WTC11 (cell line): ENCODE results near the gene VPREB3. TPM values are rescaled to one million over a fixed set of nuclear protein-coding genes. Genes with fewer than 3 reads are reported as not detected.

Experiments
- ATAC-seq: fragments of 200-7000 bp; cut with Tn5 transposase; 2 replicates; pipeline ENCODE4 v1.10.0; 2021; ENCODE audit warnings: mild to moderate bottlenecking, moderate library complexity
- CTCF ChIA-PET: fragments of 300-600 bp; sonication (Branson Sonifier 250); formaldehyde crosslinking; loops from one replicate; lab custom pipeline; 2021; ENCODE audit warnings: antibody characterized with exemption; lab: Charles Lee
- POLR2A ChIA-PET: fragments of 350-600 bp; sonication (Branson Sonifier 250); formaldehyde crosslinking; loops from one replicate; lab custom pipeline; 2021; ENCODE audit warnings: antibody characterized with exemption; lab: Charles Lee
- DNase-seq: peaks from one replicate; pipeline ENCODE4 v3.0.0; 2021; ENCODE audit warnings: low spot score
- H3K27ac Mint-ChIP-seq: 2 replicates; pipeline ENCODE4 v1.8.0; 2021; ENCODE audit warnings: mixed read lengths
- H3K27me3 Mint-ChIP-seq: 2 replicates; pipeline ENCODE4 v1.8.0; 2021; ENCODE audit warnings: low read depth, mild to moderate bottlenecking, moderate library complexity, mixed read lengths
- H3K36me3 Mint-ChIP-seq: 2 replicates; pipeline ENCODE4 v1.8.0; 2021; ENCODE audit warnings: mixed read lengths
- H3K4me1 Mint-ChIP-seq: 2 replicates; pipeline ENCODE4 v1.8.0; 2022; ENCODE audit warnings: mixed read lengths
- H3K4me3 Mint-ChIP-seq: 2 replicates; pipeline ENCODE4 v1.8.0; 2021; ENCODE audit warnings: mild to moderate bottlenecking, moderate library complexity, mixed read lengths
- H3K9me3 Mint-ChIP-seq: 2 replicates; pipeline ENCODE4 v1.8.0; 2021; ENCODE audit warnings: mixed read lengths
- CBFB ChIP-seq: sonication (generic); formaldehyde crosslinking; IDR thresholded peaks from 2 replicates; pipeline ENCODE4 v1.8.1; 2022; ENCODE audit warnings: mild to moderate bottlenecking, low read depth, missing genetic modification reagents
- E2F4 ChIP-seq: sonication (generic); formaldehyde crosslinking; IDR thresholded peaks from 2 replicates; pipeline ENCODE4 v1.8.1; 2022; ENCODE audit warnings: low read depth, mild to moderate bottlenecking, moderate library complexity, missing genetic modification reagents, borderline replicate concordance
- ELF4 ChIP-seq: sonication (generic); formaldehyde crosslinking; IDR thresholded peaks from 2 replicates; pipeline ENCODE4 v1.8.1; 2022; ENCODE audit warnings: low read depth, mild to moderate bottlenecking, moderate library complexity, missing genetic modification reagents
- ERG ChIP-seq: fragments of 250-450 bp; sonication (Bioruptor Pico); IDR thresholded peaks from 2 replicates; pipeline ENCODE4 v1.8.0; 2021; ENCODE audit warnings: mild to moderate bottlenecking
- FOXP1 ChIP-seq: sonication (generic); formaldehyde crosslinking; IDR thresholded peaks from 2 replicates; pipeline ENCODE4 v1.8.0; 2022; ENCODE audit warnings: missing genetic modification reagents, mild to moderate bottlenecking, moderate library complexity, borderline replicate concordance
- GABPB1 ChIP-seq: sonication (generic); formaldehyde crosslinking; IDR thresholded peaks from 2 replicates; pipeline ENCODE4 v1.8.1; 2023; ENCODE audit warnings: mild to moderate bottlenecking, missing genetic modification reagents
- GTF2I ChIP-seq: fragments of 250-450 bp; sonication (Bioruptor Pico); conservative IDR thresholded peaks from 2 replicates; pipeline ENCODE4 v1.4.0; 2021; ENCODE audit warnings: mild to moderate bottlenecking
- HMGA2 ChIP-seq: fragments of 250-450 bp; sonication (Bioruptor Pico); IDR thresholded peaks from 2 replicates; pipeline ENCODE4 v1.4.0; 2021; ENCODE audit warnings: mild to moderate bottlenecking, moderate library complexity
- NFATC4 ChIP-seq: fragments of 250-450 bp; sonication (Bioruptor Pico); IDR thresholded peaks from 2 replicates; pipeline ENCODE4 v1.9.0; 2021; ENCODE audit warnings: mild to moderate bottlenecking
- NR1H2 ChIP-seq: sonication (generic); formaldehyde crosslinking; IDR thresholded peaks from 2 replicates; pipeline ENCODE4 v1.9.0; 2021; ENCODE audit warnings: mild to moderate bottlenecking, moderate library complexity, missing genetic modification reagents
- NR3C1 ChIP-seq: sonication (generic); formaldehyde crosslinking; conservative IDR thresholded peaks from 2 replicates; pipeline ENCODE4 v1.8.1; 2023; ENCODE audit warnings: low read depth, mild to moderate bottlenecking, missing genetic modification reagents
- TEAD1 ChIP-seq: sonication (generic); formaldehyde crosslinking; IDR thresholded peaks from 2 replicates; pipeline ENCODE4 v1.8.0; 2022; ENCODE audit warnings: mild to moderate bottlenecking, missing genetic modification reagents
- TEAD4 ChIP-seq: sonication (generic); formaldehyde crosslinking; IDR thresholded peaks from 2 replicates; pipeline ENCODE4 v1.8.0; 2022; ENCODE audit warnings: mild to moderate bottlenecking, missing genetic modification reagents
- TP53 ChIP-seq: sonication (generic); formaldehyde crosslinking; IDR thresholded peaks from 2 replicates; pipeline ENCODE4 v1.8.1; 2023; ENCODE audit warnings: mild to moderate bottlenecking, missing genetic modification reagents
- ZMAT4 ChIP-seq: fragments of 250-450 bp; sonication (Bioruptor Pico); IDR thresholded peaks from 2 replicates; pipeline ENCODE4 v1.9.0; 2021; ENCODE audit warnings: mild to moderate bottlenecking
- ZNF396 ChIP-seq: fragments of 250-450 bp; sonication (Bioruptor Pico); IDR thresholded peaks from 2 replicates; pipeline ENCODE4 v1.8.0; 2021; ENCODE audit warnings: mild to moderate bottlenecking, moderate library complexity, borderline replicate concordance
- ZNF416 ChIP-seq: fragments of 250-450 bp; sonication (Bioruptor Pico); IDR thresholded peaks from 2 replicates; pipeline ENCODE4 v1.9.0; 2021; ENCODE audit warnings: mild to moderate bottlenecking, inconsistent platforms
- ZSCAN18 ChIP-seq: fragments of 250-450 bp; sonication (Bioruptor Pico); IDR thresholded peaks from 2 replicates; pipeline ENCODE4 v2.1.2; 2022; ENCODE audit warnings: mild to moderate bottlenecking, moderate library complexity
- total RNA-seq: library from RNA; stranded (reverse); gene quantifications from 3 replicates; pipeline ENCODE4 v1.2.3, GENCODE V29; 2021

VPREB3 gene
- total RNA-seq, 1 experiment from 2014 or later: 0.81 TPM

- ChIA-PET POLR2A (interaction anchor here (1.2 kb wide), 1 partner anchor 82 kb away, joined by 3 read pairs; the partner anchor contains the start of gene SLC2A11), CTCF (interaction anchor here (1.2 to 1.9 kb wide), 3 partner anchors 13 to 83 kb away, joined by 3 to 10 read pairs (median 7); partner anchors contain the start of gene SLC2A11)
- Mint-ChIP-seq H3K4me1 (peaks cover 26% of the 10 kb centered on the region), H3K27ac (no peak overlapping the region), H3K9me3 (no peaks in the 10 kb centered on the region), H3K4me3 (peak overlapping the region; percentile 23; the same call in 1 of the 2 replicates), H3K27me3 (peaks cover 27% of the 10 kb centered on the region), H3K36me3 (no peaks in the 10 kb centered on the region)
- TF ChIP-seq TP53 (no peak), ZNF396 (no peak), TEAD1 (CRISPR knock-in tag) (no peak), CBFB (CRISPR knock-in tag) (no peak), NFATC4 (CRISPR knock-in tag) (no peak)
- no peak for ATAC-seq
- DNase-seq: no peak
Measured at GRCh38 chr22:23774922-23775436, 20.8 kb upstream of the VPREB3 start.

GRCh38 chr22:23774114-23774921 lies 20.1 kb upstream of the VPREB3 start:
- Mint-ChIP-seq H3K4me1 (peaks cover 30% of the 10 kb centered on the region), H3K36me3 (no peaks in the 10 kb centered on the region), H3K27ac (no peak overlapping the region), H3K9me3 (no peaks in the 10 kb centered on the region), H3K27me3 (peaks cover 34% of the 10 kb centered on the region), H3K4me3 (peak overlapping the region; percentile 23; the same call in 1 of the 2 replicates)
- ChIA-PET POLR2A (interaction anchor here (1.2 kb wide), 1 partner anchor 83 kb away, joined by 3 read pairs; the partner anchor contains the start of gene SLC2A11), CTCF (interaction anchor here (1.2 to 1.9 kb wide), 3 partner anchors 14 to 83 kb away, joined by 3 to 10 read pairs (median 7); partner anchors contain the start of gene SLC2A11)
- TF ChIP-seq ERG (CRISPR knock-in tag) (no peak), FOXP1 (CRISPR knock-in tag) (no peak), E2F4 (no peak), GABPB1 (CRISPR knock-in tag) (peak; percentile 72), ELF4 (no peak)
- no peak for DNase-seq
- no peak for ATAC-seq

GRCh38 chr22:23773483-23774113 lies 19.4 kb upstream of the VPREB3 start:
- Mint-ChIP-seq H3K36me3 (no peaks in the 10 kb centered on the region), H3K27ac (no peak overlapping the region), H3K27me3 (peaks cover 41% of the 10 kb centered on the region), H3K9me3 (no peaks in the 10 kb centered on the region), H3K4me1 (peaks cover 30% of the 10 kb centered on the region), H3K4me3 (peak overlapping the region; percentile 79)
- no peak for ATAC-seq
- TF ChIP-seq TEAD4 (CRISPR knock-in tag) (no peak), NR1H2 (CRISPR knock-in tag) (no peak), GTF2I (CRISPR knock-in tag) (no peak), ZNF416 (CRISPR knock-in tag) (no peak), ZSCAN18 (CRISPR knock-in tag) (no peak), NR3C1 (CRISPR knock-in tag) (no peak), HMGA2 (CRISPR knock-in tag) (no peak), ZMAT4 (no peak), FOXP1 (CRISPR knock-in tag) (no peak)
- ChIA-PET CTCF (interaction anchor here (0.9 to 1.9 kb wide), 7 partner anchors 13 to 84 kb away, joined by 3 to 10 read pairs (median 4); partner anchors contain the start of gene SLC2A11), POLR2A (no interaction called here)
- no peak for DNase-seq
